HEK293 (cell line): ENCODE measurements around the gene LSMEM2.

Experiments
- REPIN1 ChIP-seq: fragments of 450-650 bp; formaldehyde crosslinking; IDR thresholded peaks from 2 replicates; pipeline ENCODE4 v1.5.1; 2017; ENCODE audit warnings: missing biosample characterization, missing genetic modification characterization, low read depth
- SCRT1 ChIP-seq: fragments of 450-650 bp; formaldehyde crosslinking; IDR thresholded peaks from 2 replicates; pipeline ENCODE4 v1.5.1; 2016; ENCODE audit warnings: missing biosample characterization, missing genetic modification characterization, borderline replicate concordance
- SP3 ChIP-seq: fragments of 450-650 bp; formaldehyde crosslinking; IDR thresholded peaks from 2 replicates; pipeline ENCODE4 v1.5.1; 2016; ENCODE audit warnings: missing biosample characterization, missing genetic modification characterization
- ZFP3 ChIP-seq: fragments of 450-650 bp; formaldehyde crosslinking; IDR thresholded peaks from 2 replicates; pipeline ENCODE4 v1.5.1; 2016; ENCODE audit warnings: low read depth, missing biosample characterization, missing genetic modification characterization
- ZNF10 ChIP-seq: fragments of 450-650 bp; formaldehyde crosslinking; IDR thresholded peaks from 2 replicates; pipeline ENCODE4 v1.5.1; 2017; ENCODE audit warnings: missing biosample characterization, missing genetic modification characterization
- ZNF138 ChIP-seq: fragments of 450-650 bp; formaldehyde crosslinking; IDR thresholded peaks from 2 replicates; pipeline ENCODE4 v1.5.1; 2016; ENCODE audit warnings: missing biosample characterization, missing genetic modification characterization, borderline replicate concordance
- ZNF140 ChIP-seq: fragments of 450-650 bp; formaldehyde crosslinking; IDR thresholded peaks from 2 replicates; pipeline ENCODE4 v1.5.1; 2016; ENCODE audit warnings: missing biosample characterization, missing genetic modification characterization
- ZNF274 ChIP-seq, 2 experiments: fragments of 200-500 bp in 1 of 2; fragments of 450-650 bp in 1 of 2; sonication (Bioruptor generic) in 1 of 2; formaldehyde crosslinking in 1 of 2; IDR thresholded peaks; 2 replicates each; pipeline versions ENCODE4 v1.5.1 to v1.6.1; 2014 to 2016; ENCODE audit warnings: borderline replicate concordance in 1 of 2, inconsistent platforms in 1 of 2, low read length in 1 of 2, missing biosample characterization in 1 of 2, missing genetic modification characterization in 1 of 2
- ZNF510 ChIP-seq: fragments of 450-650 bp; formaldehyde crosslinking; IDR thresholded peaks from 2 replicates; pipeline ENCODE4 v1.5.1; 2018; ENCODE audit warnings: mild to moderate bottlenecking, missing genetic modification characterization, missing biosample characterization; ENCODE audit not compliant: insufficient replicate concordance
- ZNF561 ChIP-seq: fragments of 450-650 bp; IDR thresholded peaks from 2 replicates; pipeline ENCODE4 v1.5.1; 2018; ENCODE audit warnings: missing biosample characterization, missing genetic modification characterization, borderline replicate concordance
- ZNF629 ChIP-seq: fragments of 450-650 bp; formaldehyde crosslinking; IDR thresholded peaks from 2 replicates; pipeline ENCODE4 v1.5.1; 2017; ENCODE audit warnings: missing biosample characterization, missing genetic modification characterization
- ZNF707 ChIP-seq: fragments of 450-650 bp; formaldehyde crosslinking; IDR thresholded peaks from 2 replicates; pipeline ENCODE4 v1.5.1; 2016; ENCODE audit warnings: missing biosample characterization, missing genetic modification characterization
- ZNF791 ChIP-seq: fragments of 450-650 bp; formaldehyde crosslinking; IDR thresholded peaks from 2 replicates; pipeline ENCODE4 v1.5.1; 2016; ENCODE audit warnings: missing biosample characterization, missing genetic modification characterization
- TF ChIP-seq, protein P1 (sequence below): fragments of 450-650 bp; formaldehyde crosslinking; IDR thresholded peaks from 2 replicates; pipeline ENCODE4 v1.5.1; 2016; ENCODE audit warnings: missing biosample characterization, missing genetic modification characterization
- TF ChIP-seq, protein P2 (sequence below): fragments of 450-650 bp; formaldehyde crosslinking; IDR thresholded peaks from 2 replicates; pipeline ENCODE4 v1.5.1; 2016; ENCODE audit warnings: missing biosample characterization, missing genetic modification characterization
- TF ChIP-seq, protein P3 (sequence below): fragments of 450-650 bp; IDR thresholded peaks from 2 replicates; pipeline ENCODE4 v1.5.1; 2018; ENCODE audit warnings: missing biosample characterization, missing genetic modification characterization
- TF ChIP-seq, protein P4 (sequence below): fragments of 450-650 bp; formaldehyde crosslinking; IDR thresholded peaks from 2 replicates; pipeline ENCODE4 v1.5.1; 2016; ENCODE audit warnings: missing biosample characterization, missing genetic modification characterization
- TF ChIP-seq, protein P5 (sequence below): fragments of 450-650 bp; formaldehyde crosslinking; IDR thresholded peaks from 2 replicates; pipeline ENCODE4; 2016; ENCODE audit warnings: missing biosample characterization, missing genetic modification characterization
- TF ChIP-seq, protein P6 (sequence below): fragments of 450-650 bp; formaldehyde crosslinking; IDR thresholded peaks from 2 replicates; pipeline ENCODE4 v1.5.1; 2016; ENCODE audit warnings: missing biosample characterization, missing genetic modification characterization, low read depth
- TF ChIP-seq, protein P7 (sequence below): fragments of 450-650 bp; formaldehyde crosslinking; IDR thresholded peaks from 2 replicates; pipeline ENCODE4 v1.5.1; 2016; ENCODE audit warnings: missing biosample characterization, missing genetic modification characterization
- TF ChIP-seq, protein P8 (sequence below): fragments of 450-650 bp; formaldehyde crosslinking; IDR thresholded peaks from 2 replicates; pipeline ENCODE4 v1.5.1; 2016; ENCODE audit warnings: missing biosample characterization, missing genetic modification characterization

LSMEM2 gene

DNA sequence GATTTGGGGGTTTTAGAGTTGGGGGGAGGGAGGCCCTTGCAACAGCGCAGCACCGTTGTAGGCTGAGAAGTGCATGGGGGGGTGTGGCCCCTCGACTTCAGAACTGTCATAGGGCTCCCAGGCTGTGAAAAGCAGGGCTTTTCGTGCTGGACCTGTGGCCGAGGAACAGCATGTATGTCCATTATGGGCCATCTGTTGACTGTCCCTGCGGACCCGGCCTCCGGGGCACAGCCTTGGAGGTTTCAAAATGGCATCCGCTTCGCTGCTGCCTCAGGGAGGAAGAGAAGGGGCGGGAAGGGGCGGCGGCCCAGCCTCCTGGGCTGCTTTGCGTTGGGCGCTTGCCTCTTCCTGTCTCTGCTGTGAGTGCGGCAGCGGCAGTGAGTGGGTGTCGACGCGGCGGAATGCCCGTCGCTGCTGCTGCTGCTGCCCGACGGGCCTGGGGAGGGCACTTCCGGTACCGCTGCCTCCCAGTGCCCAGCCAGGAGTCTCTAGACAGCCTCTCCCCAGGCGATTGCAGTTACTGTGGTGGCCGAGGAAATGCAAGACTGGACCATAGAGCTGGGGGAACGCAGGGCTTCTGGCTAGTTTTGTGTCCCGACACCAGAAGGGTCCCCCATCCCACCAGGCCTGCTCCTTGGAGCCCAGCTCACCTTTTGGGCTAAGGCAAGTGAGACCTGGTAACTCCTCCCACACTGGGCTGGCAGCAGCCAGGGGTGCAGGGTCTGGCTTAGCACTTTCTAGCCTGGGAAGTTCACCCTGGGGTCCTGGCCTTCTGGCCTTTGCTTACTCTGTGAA lies 40.9 kb upstream of the LSMEM2 start (continued):
- TF ChIP-seq, protein P1, sequence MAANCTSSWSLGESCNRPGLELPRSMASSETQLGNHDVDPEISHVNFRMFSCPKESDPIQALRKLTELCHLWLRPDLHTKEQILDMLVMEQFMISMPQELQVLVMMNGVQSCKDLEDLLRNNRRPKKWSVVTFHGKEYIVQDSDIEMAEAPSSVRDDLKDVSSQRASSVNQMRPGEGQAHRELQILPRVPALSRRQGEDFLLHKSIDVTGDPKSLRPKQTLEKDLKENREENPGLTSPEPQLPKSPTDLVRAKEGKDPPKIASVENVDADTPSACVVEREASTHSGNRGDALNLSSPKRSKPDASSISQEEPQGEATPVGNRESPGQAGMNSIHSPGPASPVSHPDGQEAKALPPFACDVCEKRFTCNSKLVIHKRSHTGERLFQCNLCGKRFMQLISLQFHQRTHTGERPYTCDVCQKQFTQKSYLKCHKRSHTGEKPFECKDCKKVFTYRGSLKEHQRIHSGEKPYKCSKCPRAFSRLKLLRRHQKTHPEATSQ (tag by site-specific recombination) = no peak
- no peak for TF ChIP-seq ZNF629 (tag by site-specific recombination)
- no peak for TF ChIP-seq ZNF138
- no peak for TF ChIP-seq ZNF561 (tag by site-specific recombination)
- no peak for TF ChIP-seq ZNF510 (tag by site-specific recombination)
- TF ChIP-seq, protein P2, sequence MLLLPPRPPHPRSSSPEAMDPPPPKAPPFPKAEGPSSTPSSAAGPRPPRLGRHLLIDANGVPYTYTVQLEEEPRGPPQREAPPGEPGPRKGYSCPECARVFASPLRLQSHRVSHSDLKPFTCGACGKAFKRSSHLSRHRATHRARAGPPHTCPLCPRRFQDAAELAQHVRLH (tag by site-specific recombination) = no peak
- no peak for TF ChIP-seq ZNF274 (IDR thresholded peaks at IDR 0.05; ENCODE audit: low read length)
- TF ChIP-seq ZNF274 (tag by site-specific recombination; IDR thresholded peaks at IDR 0.05; ENCODE audit: borderline replicate concordance) = no peak
- peak; percentile 50 for TF ChIP-seq SP3 (tag by site-specific recombination)
- no peak for TF ChIP-seq ZNF10 (tag by site-specific recombination)
- no peak for TF ChIP-seq ZNF140 (tag by site-specific recombination)
- TF ChIP-seq ZNF707 = no peak
- TF ChIP-seq, protein P3, sequence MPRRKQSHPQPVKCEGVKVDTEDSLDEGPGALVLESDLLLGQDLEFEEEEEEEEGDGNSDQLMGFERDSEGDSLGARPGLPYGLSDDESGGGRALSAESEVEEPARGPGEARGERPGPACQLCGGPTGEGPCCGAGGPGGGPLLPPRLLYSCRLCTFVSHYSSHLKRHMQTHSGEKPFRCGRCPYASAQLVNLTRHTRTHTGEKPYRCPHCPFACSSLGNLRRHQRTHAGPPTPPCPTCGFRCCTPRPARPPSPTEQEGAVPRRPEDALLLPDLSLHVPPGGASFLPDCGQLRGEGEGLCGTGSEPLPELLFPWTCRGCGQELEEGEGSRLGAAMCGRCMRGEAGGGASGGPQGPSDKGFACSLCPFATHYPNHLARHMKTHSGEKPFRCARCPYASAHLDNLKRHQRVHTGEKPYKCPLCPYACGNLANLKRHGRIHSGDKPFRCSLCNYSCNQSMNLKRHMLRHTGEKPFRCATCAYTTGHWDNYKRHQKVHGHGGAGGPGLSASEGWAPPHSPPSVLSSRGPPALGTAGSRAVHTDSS (tag by site-specific recombination) = no peak
- TF ChIP-seq REPIN1 (tag by site-specific recombination) = no peak
- TF ChIP-seq, protein P4, sequence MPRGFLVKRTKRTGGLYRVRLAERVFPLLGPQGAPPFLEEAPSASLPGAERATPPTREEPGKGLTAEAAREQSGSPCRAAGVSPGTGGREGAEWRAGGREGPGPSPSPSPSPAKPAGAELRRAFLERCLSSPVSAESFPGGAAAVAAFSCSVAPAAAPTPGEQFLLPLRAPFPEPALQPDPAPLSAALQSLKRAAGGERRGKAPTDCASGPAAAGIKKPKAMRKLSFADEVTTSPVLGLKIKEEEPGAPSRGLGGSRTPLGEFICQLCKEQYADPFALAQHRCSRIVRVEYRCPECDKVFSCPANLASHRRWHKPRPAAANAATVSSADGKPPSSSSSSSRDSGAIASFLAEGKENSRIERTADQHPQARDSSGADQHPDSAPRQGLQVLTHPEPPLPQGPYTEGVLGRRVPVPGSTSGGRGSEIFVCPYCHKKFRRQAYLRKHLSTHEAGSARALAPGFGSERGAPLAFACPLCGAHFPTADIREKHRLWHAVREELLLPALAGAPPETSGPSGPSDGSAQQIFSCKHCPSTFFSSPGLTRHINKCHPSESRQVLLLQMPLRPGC (tag by site-specific recombination) = no peak
- no peak for TF ChIP-seq ZFP3 (tag by site-specific recombination)
- TF ChIP-seq, protein P5, sequence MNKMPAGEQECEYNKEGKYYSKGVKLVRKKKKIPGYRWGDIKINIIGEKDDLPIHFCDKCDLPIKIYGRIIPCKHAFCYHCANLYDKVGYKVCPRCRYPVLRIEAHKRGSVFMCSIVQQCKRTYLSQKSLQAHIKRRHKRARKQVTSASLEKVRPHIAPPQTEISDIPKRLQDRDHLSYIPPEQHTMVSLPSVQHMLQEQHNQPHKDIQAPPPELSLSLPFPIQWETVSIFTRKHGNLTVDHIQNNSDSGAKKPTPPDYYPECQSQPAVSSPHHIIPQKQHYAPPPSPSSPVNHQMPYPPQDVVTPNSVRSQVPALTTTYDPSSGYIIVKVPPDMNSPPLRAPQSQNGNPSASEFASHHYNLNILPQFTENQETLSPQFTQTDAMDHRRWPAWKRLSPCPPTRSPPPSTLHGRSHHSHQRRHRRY (tag by site-specific recombination) = no peak
- TF ChIP-seq, protein P6, sequence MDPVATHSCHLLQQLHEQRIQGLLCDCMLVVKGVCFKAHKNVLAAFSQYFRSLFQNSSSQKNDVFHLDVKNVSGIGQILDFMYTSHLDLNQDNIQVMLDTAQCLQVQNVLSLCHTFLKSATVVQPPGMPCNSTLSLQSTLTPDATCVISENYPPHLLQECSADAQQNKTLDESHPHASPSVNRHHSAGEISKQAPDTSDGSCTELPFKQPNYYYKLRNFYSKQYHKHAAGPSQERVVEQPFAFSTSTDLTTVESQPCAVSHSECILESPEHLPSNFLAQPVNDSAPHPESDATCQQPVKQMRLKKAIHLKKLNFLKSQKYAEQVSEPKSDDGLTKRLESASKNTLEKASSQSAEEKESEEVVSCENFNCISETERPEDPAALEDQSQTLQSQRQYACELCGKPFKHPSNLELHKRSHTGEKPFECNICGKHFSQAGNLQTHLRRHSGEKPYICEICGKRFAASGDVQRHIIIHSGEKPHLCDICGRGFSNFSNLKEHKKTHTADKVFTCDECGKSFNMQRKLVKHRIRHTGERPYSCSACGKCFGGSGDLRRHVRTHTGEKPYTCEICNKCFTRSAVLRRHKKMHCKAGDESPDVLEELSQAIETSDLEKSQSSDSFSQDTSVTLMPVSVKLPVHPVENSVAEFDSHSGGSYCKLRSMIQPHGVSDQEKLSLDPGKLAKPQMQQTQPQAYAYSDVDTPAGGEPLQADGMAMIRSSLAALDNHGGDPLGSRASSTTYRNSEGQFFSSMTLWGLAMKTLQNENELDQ (tag by site-specific recombination) = no peak
- TF ChIP-seq, protein P7, sequence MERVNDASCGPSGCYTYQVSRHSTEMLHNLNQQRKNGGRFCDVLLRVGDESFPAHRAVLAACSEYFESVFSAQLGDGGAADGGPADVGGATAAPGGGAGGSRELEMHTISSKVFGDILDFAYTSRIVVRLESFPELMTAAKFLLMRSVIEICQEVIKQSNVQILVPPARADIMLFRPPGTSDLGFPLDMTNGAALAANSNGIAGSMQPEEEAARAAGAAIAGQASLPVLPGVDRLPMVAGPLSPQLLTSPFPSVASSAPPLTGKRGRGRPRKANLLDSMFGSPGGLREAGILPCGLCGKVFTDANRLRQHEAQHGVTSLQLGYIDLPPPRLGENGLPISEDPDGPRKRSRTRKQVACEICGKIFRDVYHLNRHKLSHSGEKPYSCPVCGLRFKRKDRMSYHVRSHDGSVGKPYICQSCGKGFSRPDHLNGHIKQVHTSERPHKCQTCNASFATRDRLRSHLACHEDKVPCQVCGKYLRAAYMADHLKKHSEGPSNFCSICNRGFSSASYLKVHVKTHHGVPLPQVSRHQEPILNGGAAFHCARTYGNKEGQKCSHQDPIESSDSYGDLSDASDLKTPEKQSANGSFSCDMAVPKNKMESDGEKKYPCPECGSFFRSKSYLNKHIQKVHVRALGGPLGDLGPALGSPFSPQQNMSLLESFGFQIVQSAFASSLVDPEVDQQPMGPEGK (tag by site-specific recombination) = no peak
- TF ChIP-seq, protein P8, sequence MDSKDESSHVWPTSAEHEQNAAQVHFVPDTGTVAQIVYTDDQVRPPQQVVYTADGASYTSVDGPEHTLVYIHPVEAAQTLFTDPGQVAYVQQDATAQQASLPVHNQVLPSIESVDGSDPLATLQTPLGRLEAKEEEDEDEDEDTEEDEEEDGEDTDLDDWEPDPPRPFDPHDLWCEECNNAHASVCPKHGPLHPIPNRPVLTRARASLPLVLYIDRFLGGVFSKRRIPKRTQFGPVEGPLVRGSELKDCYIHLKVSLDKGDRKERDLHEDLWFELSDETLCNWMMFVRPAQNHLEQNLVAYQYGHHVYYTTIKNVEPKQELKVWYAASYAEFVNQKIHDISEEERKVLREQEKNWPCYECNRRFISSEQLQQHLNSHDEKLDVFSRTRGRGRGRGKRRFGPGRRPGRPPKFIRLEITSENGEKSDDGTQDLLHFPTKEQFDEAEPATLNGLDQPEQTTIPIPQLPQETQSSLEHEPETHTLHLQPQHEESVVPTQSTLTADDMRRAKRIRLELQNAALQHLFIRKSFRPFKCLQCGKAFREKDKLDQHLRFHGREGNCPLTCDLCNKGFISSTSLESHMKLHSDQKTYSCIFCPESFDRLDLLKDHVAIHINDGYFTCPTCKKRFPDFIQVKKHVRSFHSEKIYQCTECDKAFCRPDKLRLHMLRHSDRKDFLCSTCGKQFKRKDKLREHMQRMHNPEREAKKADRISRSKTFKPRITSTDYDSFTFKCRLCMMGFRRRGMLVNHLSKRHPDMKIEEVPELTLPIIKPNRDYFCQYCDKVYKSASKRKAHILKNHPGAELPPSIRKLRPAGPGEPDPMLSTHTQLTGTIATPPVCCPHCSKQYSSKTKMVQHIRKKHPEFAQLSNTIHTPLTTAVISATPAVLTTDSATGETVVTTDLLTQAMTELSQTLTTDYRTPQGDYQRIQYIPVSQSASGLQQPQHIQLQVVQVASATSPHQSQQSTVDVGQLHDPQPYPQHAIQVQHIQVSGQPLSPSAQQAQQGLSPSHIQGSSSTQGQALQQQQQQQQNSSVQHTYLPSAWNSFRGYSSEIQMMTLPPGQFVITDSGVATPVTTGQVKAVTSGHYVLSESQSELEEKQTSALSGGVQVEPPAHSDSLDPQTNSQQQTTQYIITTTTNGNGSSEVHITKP (tag by site-specific recombination) = no peak; the same call in 1 of the 2 replicates
- no peak for TF ChIP-seq ZNF791 (tag by site-specific recombination)
- peak; percentile 58 for TF ChIP-seq SCRT1 (tag by site-specific recombination)
